Measurements from ENCODE around the gene HIGD1A.

HIGD1A gene

DNA sequence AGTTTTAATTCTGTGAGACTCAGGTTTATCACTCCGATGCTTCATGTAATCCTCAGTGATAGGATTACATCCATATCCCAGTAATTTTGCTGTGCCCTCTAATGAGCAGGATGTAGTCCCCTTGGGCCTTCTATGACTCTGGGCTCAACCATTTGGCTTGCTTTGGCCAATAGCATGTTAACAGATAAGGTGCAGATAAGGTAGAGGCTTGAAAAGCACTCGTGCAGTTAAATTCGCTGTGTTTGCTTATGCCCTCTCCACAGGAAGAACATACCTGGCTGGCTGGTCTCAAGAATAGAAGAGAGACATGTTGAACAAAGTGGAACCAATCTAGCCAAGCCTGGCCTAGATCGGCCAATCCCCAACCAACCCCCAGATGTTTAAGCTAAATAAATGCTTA lies 51.3 kb downstream of the HIGD1A start:
- DNase-seq = no peak

DNA sequence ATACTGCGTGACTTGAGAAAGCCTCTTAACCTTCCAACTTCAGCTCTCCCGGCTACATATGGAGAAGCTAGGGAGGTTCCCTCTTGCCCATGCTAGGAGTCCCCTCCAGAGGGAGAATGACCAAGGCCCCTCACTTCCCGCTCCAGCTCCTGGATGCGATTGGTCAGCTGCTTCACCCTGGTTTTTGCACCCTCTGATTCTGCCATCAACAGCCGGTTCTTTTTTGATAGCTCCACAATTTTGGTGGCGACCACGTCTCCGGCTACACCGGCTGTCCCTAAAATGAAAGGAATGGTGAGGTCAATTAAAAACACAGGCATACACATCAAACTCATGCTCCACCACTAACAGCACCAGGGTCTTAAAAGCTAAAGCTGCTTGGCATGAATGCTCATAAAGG lies 51.8 kb downstream of the HIGD1A start:
- DNase-seq = no peak

DNA sequence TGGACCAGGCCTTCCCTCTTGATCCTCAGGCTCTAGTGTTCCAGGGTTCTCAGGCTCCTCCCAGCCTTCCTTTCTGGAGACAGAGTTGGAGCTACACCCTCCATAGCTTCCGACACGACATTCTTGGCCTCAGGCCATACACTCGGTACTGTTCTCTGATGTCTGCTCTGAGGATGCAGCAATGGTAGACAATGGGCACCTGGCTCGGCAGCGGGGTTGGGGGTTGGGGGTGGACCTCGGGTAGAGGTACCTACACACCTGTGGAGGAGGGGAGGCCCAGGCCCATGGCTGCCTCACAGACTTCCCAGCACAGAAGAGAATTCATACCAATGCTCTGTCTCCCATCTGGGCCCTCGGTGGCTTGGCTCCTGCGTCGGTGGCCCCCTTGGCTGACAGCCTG lies 52.7 kb downstream of the HIGD1A start:
- DNase-seq = no peak

DNA sequence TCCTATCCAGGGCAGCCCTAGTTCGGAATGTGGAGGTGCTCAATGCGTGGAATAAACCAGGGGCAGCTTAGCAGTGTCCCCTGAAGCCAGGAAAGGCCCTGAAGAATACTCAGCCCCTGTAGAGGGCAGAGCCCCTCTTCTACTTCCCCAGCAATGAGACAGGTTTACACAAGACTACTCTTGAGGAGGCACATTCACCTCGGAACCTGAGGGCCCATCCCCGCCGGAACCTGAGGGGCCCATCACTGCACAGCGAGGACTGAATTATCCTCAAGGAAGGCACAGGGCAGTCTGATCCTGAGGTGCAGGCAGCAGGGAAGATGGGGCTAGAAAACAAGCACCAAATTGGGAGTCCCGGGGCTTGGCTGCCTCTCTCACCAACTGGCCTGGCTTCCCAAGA lies 53.5 kb downstream of the HIGD1A start:
- no peak for DNase-seq

DNA sequence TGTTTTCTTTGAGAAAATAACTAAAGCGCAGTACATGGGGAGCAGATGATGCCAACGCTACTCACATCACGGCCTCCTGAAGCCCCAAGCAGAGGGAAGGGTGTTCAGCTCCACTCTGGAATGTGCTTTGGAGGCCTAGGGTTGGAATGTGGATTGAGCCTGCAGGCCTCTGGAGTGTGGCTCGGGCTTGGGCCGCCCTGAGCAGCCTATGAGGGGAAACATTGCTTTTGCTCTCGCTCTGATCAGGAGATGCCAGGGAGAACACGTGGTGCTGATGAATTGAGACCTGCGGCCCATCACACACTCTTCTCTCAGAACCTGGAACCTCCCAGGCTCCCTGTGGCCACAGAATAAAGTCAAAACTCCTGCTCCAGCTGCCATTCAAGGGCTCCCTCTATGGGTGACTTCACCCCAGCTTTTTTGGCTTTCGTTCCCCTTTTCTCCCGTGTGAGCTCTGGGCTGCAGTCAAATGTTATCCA lies 54.5 kb downstream of the HIGD1A start:
- DNase-seq = peak; percentile 47

DNA sequence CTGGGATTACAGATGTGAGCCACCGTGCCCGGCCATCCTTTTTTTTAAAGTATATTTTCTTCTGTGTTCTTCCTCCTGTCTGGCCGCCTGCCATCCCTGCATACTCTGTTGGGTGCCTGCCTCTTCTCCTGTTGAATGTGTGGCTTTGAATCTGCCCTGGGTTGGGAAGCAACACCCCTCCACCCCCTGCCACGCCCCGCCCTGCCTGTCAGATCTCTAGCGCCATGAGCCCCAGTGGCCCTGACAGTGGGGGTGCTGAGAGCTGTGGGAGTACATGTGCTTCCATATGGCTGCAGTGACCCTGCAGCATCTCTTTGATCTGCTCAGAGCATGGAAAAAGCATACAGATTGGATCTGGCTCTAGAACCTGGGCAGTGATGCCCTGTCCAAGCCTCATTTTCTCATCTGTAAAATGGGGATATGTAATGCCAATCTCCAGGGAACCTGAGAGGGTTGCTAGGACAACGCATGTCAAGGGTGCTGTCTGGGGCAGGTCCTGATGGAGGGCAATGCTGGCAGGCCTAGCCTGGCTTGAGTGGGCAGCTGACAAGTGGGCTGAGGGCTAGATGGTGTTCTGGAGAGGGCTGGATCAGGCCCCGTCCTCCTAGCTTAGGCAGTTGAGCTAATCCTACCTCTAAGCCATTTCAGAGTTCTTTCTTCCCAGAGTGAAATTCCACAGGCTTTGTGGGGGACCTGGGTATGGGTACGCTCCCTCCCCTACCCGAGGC lies 55.1 kb downstream of the HIGD1A start:
- no peak for DNase-seq

DNA sequence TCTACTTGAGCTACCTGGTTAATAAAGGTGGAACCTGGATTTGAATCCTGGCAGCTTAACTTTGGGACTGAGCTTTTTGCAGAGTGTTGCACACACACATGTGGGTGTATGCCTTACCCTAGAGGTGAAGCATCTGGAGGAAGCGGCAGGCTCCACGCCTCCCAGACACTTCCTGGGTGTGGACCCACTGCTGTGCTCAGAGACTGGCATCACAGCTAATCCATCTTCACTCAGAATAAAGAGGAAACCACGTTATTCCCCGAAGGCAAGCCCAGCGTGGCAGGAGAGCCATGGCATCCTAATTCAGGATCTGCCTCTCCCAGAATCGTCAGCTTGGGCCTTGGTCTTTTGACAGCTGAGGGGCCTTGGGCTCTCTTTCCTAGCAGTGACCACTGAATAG lies 56.7 kb downstream of the HIGD1A start:
- no peak for DNase-seq

DNA sequence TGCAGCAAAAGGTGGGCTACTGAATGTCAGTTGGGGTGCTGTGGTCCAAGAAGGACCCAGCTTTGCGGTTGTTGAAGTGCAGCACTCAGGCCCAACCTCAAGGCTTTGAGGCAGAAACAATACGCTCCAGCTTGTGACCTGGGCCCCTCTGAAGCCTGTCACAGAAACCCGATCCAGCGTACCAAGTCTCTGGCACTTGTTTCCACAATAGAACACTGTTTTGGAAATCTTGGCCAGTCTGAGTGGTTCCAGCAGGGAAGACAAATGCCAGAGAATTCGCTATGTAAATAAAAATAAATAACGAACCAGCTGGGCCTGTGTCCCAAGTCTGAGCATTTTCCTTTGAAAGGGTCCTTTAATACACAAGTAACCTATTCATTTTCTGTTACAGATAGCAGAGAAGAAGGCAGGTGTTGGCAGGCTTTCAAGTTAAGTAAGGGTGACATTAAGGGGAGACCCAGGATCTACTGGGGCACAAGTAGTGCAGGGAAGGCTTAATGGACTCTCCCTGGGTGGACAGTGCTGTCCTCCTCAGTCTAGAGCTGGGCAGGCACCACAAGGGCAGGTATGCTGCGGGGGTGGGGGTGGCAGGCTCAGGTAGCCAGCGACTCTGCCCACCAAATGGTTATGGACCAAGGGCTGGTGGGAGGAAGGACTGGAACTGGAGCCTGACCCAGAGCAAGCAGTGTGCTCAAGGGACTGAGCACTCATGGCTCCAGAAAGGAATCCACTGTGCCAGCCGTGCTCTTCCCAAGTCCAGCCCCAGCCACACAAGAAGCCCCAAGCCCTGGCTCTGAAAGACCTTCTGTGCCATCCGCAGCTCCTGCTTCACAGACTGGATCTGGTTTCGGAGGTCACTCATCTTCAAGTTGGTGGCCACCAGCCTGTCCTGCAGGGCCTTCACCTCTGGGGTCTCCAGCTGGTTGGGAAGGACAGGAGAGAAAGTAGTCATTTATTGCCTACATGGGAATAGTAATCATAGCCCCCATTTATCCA lies 57.5 kb downstream of the HIGD1A start:
- no peak for DNase-seq

DNA sequence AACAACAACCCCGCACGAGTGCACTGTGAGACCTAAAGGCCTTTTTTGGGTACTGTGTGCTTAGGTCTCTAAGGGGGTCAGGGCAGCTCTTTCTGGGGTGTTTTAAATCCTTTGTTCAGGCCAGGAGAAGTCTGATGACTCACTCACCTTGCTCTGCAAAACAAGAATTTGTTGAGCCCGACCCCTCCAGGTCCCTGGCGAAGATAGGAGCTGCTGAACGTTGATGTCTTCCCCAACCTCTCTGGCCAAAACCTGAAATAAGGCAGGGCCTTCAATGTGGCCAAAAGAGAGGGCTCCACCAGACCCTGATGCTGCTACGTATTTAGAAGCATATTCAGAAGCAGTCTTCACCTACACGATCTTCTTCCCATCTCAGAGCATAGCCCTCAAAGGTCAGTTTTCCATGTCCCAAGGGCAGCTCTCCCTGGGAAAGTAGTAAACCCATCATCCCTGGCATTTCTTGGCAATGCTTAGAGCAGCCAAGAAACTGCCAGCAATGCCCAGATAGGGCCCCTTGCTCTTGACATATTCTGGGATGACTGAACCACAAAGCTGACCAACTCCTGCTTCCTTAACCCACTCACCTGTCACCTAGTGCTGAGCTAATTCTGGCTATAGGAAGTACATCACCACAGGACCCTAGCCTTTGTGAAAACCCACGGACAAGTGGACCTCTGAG lies 58.4 kb downstream of the HIGD1A start:
- DNase-seq = no peak

DNA sequence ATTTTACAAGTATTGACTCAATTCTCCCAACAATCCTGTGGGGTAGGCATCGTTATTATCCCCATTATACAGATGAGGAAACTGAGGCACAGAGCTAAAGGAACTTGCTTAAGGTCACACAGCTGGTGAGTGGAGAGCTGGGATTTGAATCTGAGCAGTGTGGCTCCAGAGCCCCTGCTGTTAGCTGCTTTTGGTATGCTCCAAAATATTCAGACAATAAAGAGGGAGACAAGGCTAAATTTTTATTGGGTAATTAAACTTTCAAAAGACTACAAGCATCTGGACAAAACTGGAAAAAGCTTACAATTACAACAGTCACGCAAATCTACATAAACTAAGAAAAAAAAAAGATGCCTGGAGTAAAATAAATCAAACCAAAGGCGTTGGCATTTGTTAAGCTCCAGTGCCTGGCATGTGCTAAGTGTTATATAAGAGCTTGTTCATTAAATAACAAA lies 59.0 kb downstream of the HIGD1A start:
- DNase-seq = no peak

DNA sequence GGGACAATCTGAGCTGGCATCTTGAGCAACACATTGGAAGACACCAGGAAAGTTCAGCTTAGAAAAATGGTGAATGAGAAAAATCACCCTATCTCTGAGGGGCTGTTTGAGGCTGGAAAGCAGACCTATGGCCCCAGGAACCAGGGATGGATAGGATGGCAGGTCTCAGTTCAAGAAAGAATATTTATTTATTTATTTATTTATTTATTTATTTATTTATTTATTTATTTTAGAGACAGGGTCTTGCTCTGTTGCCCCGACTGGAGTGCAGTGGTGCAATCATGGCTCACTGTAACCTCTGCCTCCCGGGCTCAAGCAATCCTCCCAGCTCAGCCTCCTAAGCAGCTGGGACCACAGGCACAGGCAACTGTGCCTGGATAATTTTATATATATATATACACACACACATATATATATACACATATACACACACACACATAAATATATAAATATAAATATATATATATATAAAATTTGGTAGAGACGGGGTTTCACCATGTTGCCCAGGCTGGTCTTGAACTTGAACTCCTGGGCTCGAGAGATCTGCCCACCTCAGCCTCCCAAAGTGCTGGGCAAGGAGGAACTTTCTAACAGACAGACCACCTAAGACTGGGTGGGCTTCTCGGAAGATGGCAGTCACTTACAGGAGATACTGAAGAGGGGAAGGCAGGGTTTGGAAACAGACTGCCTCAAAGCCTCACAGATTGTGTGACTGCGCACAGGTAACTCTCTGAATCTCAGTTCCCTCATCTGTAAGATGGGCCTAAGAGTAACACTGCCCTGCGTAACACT lies 60.9 kb downstream of the HIGD1A start:
- no peak for DNase-seq

DNA sequence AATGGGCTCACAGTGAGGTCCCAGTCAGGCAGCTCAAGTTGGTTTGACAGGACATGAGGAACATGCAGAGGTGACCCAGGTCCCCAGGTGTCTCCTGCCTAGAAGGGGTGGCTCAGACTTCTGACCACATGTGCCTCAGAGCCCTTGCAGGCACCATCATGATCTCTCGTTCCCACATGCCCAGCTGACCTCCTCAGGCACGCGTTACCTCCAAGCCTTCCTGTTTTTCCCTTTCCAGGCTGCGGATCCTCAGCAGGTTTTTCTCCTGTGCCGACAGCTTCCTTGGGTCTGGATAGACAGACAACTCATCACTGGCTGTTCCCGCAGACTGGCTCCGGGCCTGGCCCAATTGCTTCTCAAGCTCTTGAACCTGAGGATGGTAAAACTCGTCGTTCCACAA lies 61.6 kb downstream of the HIGD1A start:
- no peak for DNase-seq

DNA sequence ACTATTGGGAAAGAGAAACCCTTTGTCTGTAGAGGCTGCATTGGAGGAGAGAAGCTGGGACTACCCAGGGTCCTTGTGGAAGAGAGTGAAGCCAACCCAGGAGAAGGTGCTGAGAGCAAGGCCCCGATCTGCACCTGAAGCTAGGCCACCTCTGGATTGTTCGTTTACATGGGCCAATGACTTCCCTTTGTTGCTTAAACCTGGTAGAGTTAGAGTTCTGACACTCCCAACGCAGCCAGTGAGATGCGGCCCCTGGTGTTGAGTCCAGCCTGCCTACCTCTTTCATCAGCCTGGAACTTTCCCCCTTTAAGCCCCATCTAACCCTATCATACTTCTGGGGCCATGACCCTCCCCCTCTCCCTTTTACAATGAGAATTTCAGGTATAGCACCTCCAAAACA lies 62.0 kb downstream of the HIGD1A start:
- no peak for DNase-seq

DNA sequence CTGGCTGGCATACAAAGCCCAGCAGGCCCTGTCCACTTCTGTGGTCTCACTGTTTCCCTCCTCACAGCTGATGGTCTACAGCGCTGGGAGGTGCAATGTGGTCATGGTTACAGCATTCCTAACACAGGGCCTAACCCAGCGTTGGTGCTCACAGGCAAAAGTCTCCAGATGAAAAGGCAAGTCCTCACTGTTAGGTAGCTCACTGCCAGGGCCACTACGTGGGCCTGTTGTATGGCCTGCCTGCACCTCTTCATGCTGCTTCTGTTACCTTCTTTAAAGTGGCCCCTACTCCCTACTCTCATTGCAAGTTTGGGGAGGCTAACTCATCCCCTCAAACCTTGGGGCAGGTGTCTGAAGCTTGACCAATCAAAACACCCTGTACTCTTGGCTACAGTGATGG lies 62.5 kb downstream of the HIGD1A start:
- DNase-seq = no peak

DNA sequence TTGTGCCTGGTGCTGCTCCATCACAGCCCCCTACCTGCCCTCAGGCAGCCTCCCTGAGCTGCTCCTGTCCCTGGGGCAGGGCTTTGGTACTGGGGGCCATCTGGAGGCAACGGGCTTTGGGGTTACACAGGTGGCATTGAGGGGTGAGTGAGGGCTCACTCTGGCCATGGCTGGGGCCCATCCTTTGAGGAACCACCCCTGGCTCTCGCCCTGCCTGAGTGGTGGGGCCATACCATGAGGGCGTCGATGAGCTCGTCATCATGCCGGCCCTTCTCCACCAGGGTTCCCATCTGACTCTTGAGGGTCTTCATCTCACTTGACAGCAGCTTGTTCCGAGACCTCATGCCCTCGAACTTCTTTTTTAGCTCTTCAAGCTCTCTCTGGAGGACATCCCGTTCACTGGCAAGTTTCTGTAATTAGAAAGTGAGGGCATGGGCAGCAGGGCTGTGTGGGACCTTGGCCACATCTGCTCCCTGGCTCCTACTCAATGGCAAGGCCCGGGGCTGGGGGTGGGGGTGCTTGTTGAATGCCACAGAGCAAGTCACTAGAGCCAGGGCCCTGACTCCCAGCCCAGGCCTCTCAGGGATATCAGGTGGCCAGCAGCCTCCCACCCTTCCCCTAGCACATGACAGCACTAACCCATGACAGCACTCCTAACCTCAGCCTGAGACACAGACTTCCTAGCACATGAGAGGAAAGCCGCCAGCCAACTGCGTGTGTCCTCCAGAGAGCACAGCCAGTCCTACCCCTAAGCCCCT lies 64.7 kb downstream of the HIGD1A start:
- DNase-seq = no peak

DNA sequence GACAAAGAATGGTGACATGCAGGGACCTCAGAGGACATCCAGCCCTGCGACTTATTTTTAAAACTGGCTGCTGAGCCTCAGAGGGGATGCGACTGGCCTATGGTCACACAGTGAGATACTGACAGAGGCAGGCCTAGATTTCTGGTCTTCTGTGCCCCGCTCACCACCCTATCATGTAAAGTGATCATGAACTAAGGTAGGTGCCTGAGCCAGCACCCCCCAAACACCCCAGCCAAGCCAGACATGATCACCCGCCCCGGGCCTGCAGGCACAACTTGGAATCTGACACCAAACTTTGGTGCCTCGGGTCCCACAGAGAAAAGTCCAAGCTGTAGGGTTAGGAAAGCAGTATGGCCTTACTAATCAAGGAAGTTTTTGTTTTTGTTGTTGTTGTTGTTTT lies 67.8 kb downstream of the HIGD1A start:
- no peak for DNase-seq

DNA sequence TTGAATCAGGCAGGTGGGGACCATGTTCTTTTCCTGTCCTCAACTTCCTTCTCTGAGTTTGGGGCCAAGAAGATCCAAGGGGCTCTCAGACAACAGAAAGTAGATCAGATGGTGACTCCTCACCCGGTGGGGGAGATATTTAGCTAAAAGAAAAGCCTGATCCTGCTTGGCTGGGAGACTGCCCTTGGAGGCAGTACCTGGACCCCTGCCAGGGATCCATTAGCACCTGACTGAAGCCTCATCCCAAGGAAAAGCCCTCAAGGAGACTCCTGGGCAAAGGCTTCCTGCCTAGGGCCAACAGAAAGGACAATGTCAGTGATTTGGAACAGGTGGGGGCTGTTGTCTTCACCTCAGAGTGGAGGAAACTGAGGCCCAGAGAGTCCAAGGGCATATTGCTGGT lies 68.2 kb downstream of the HIGD1A start:
- DNase-seq = no peak

DNA sequence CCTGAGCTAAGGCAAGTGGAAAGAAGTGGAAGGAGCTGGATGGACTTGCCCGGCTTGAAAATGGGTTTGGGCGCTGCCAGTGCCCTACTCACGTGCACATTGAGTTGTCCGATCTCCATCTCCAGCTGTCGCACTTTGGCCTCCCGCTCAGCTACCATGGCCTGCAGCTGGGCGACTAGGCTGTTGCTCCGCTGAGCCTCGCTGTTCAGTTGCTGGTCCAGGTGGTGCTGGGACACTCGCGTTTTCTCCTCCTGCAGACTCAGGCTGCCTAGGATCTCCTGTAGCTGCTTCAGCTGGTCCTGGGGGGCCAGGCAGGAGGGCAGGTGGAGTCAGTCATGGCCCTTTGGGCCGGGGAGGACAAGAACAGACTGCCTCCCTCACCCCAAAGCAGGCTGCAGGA lies 68.7 kb downstream of the HIGD1A start:
- no peak for DNase-seq

DNA sequence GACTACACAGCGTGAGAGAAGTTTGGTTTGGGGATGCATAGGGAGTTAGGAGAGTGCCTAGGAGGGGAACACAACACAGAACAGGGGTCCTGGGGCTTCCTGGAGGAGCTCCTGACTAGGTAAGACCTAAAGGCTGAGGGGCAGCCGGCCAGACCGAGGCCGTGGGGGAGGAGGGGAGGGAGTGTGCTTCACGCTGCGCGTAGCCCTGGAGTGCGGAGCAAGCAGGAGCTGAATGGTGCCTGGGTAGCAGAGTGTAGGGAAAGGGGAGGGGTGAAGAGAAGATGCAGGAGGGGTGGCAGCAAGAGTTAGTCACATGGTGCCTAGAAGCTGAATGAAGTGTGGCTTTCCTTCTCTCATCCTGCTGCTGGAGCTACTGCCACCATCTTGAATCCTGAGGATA lies 69.3 kb downstream of the HIGD1A start:
- no peak for DNase-seq

DNA sequence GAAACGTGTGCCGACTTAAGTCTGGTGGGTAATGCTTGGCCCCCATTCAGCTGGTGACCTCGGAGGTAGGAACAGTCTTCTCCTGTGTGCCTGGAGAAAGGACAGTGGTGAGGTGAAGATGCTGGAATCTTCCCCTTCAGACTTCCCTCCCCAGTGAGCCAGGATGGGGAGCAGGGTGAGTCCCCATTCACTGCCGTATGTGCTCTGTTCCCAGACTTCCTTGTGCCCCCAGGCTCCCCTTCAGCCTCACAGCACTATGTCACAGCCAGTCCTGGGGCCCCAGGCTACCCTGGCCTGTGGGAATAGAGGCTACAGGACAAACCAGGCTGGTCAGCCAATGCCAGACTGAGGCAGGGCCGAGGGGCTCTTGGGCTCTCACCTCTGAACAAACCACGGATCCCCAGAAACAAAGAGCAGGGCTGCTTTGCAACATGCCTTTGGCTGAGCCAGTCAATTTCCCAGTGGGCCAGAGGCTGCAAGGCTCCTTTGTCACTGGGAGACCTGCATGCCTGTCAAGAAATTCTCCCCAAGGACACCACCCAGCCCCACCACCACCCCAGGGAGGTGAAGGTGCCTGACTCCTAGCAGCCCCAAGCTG lies 69.9 kb downstream of the HIGD1A start:
- no peak for DNase-seq

DNA sequence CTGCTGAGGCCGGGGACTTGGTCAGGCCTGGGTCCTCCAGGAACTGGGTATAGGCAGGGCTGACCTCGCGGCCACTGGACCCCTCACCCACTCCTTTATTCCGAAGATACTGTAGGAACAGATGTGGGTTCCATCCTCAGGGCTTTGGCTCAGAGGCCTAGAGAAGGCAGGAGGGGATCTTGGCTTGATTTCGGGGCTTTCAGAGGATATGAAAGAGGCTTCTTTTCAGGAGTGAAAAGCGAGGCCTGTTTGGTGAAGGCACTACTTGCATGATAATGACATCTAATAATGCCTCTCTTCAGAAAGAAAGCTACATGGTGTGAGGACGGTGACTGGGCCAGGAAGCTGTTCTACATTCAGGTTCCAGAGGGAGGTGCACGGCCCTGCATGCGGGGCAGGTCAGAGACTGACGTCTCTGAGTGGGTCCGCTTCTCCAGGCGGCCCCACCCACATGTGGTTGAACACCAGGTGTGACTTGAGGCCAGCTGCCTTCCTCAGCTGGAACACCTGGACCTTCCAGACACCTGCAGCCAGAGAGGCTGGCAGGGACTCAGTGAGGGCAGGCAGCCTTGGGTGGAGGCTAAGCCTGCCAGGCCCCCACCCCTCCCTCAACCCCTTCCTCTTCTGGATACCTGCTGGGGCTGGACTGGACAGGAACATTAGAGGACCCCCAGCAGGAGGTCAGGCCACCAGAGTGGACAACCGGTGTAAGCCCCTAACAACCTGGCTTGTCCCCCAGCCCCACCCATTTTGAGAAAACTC lies 70.6 kb downstream of the HIGD1A start:
- no peak for DNase-seq

All from hematopoietic multipotent progenitor cell treated with erythropoietin and hydrocortisone succinate and interleukin-3 and kit ligand, for 8 days (in vitro differentiated cells).